Activated CD4-positive, alpha-beta T cell treated with anti-CD3 and anti-CD28 coated beads, Interleukin-2, Interleukin-4, amounts not matched to agents 100 ng/mL and 50 ng/mL, durations not matched to agents 16 hours and 8 hours (primary cell): Measurements from ENCODE around the gene NFAT5.
"Not testable (repeated sequence)": the region's sequence is repeated elsewhere in the genome, so short reads cannot be mapped to it uniquely, and the experiment has no call there.

Source experiments
- DNase-seq: peaks from one replicate; pipeline ENCODE4 v3.0.0-alpha.2; 2020; ENCODE audit warnings: low spot score

The NFAT5 gene

GRCh38 chr16:69706256-69706974 is 140.6 kb downstream of the NFAT5 start:
- DNase-seq, result no peak

GRCh38 chr16:69706975-69707340 is 141.2 kb downstream of the NFAT5 start:
- DNase-seq, result no peak

GRCh38 chr16:69707920-69708683 is 142.3 kb downstream of the NFAT5 start:
- DNase-seq, result no peak

GRCh38 chr16:69709456-69710084 is 143.8 kb downstream of the NFAT5 start:
- peak; percentile 60 for DNase-seq

GRCh38 chr16:69711115-69711740 is 145.5 kb downstream of the NFAT5 start:
- no peak for DNase-seq

GRCh38 chr16:69712277-69712676 is 146.5 kb downstream of the NFAT5 start:
- DNase-seq, result no peak

- DNase-seq, result no peak
These were observed 147.3 kb downstream of the NFAT5 start for GRCh38 chr16:69712914-69713581.

- no peak for DNase-seq
These were observed 151.3 kb downstream of the NFAT5 start for GRCh38 chr16:69717066-69717465.

GRCh38 chr16:69718111-69718764 is 152.5 kb downstream of the NFAT5 start:
- no peak for DNase-seq

- no peak for DNase-seq
These were observed 155.2 kb downstream of the NFAT5 start for GRCh38 chr16:69720822-69721430.

- no peak for DNase-seq
These were observed 155.7 kb downstream of the NFAT5 start for GRCh38 chr16:69721441-69721957.

GRCh38 chr16:69724414-69724873 is 158.7 kb downstream of the NFAT5 start:
- no peak for DNase-seq

GRCh38 chr16:69724981-69725479 is 159.3 kb downstream of the NFAT5 start:
- no peak for DNase-seq

- no peak for DNase-seq
These were observed 159.9 kb downstream of the NFAT5 start for GRCh38 chr16:69725480-69726312.

- DNase-seq, result peak; percentile 96
These were observed 160.7 kb downstream of the NFAT5 start, which contains the start of gene NQO1 for GRCh38 chr16:69726313-69727060. Gene NQO1 (minus strand): TSS chr16:69726560. CDS start chr16:69726439, 121 bp downstream.

- DNase-seq, result no peak
These were observed 162.1 kb downstream of the NFAT5 start for GRCh38 chr16:69727916-69728270.

- DNase-seq, result not testable (repeated sequence)
These were observed 163.3 kb downstream of the NFAT5 start for GRCh38 chr16:69729030-69729429.

GRCh38 chr16:69731280-69731679 is 165.5 kb downstream of the NFAT5 start:
- not testable (repeated sequence) for DNase-seq

- DNase-seq, result no peak
These were observed 166.3 kb downstream of the NFAT5 start for GRCh38 chr16:69732101-69732500.
